ENCODE results near the gene PHF19.

PHF19 gene

DNA sequence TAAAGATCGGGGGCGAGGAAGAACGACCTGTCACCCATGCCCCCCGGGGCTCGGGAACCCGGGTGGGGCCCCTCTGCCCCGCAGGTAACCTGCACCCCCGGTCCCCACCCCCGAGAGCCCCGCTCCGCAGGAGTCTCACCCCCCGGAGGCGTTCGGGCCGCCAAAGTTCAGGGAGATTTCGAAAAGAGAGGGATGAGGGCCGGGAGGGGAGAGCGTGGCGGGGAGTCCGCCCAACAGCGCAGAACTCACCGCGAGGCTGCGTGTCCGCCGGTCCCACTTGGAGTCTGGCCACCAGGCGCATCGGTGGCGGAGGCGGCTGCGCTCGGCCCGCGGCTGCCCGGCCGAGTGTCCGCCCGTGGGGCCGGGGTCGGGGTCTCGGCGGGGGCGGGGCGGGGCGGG is at the start of gene PHF19:
Gene PHF19, minus strand, starts transcription at position 347 of the 399 bp plus-strand sequence. CDS start 2,447 bp downstream, outside the sequence.
- DNase-seq: no peak

DNA sequence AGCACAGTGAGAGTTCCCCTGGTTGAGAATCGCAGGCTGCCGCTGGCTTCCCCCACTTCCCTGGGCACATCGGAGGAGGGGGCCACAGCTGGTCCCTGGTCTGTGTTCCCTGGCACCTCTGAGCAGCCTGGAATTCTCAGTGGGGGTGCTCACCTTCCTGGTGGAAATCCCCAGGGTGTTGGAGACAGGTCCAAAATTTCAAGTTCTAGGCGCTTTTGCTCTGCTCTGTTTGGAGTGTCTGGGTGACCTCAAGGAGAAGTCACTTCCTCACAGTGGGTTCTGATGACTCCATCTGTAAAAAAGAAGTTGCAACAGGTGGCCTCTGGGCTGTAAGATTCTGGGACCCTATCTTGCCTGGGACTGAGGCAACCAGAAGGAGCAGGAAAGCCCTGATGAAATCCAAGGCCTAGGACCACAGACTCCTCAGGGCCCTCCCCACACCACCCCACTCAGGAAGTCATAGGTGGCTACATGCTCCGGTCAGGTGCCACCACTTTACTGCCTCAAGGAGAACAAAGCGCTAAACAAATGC is 49.5 kb upstream of the PHF19 start, which contains the start of gene TRAF1:
Gene TRAF1, minus strand, starts transcription at position 400 of the 532 bp plus-strand sequence. CDS start 721 bp downstream, outside the sequence.
- DNase-seq: no peak

DNA sequence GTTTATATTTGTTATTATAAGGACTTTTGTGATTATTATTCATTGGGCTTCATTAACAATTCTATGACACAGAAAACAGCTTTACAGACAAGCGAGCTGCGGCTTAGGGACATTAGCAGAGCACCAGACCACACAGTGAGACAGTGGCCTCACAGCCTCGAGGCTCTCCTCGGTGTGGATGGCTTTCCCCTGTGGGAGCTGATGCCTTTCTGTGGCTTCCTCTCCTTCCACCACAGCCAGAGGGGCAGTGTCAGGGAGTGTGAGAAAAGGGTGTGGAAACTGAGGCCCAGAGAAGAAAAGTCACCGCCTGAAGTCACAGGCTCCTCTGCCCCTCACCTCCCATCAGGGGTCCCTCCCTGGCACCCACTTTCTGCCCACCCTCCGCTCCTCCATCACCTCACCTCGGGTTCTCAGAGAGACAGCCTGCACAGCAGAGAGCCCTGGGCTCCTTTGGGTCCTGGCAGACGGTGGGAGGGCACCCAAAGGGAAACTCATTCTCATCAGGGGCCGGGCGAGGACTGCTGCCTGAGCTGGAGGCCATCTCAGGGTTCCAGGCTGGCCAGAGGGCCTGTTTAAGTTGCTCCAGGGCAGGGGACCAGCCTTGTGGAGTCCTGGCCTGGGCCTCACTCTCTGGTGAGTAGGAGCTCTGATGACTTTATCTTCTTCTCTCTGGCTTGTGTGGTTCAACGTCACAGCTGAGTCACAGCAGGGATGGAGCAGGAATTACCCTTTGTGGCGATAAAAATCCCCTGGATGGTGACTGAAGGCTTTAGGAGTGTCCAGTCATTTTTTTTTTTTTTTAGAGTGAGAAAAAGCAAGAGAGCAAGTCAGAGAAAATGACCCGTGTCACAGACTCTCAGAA is 48.8 kb upstream of the PHF19 start:
- peak; percentile 93 for DNase-seq

DNA sequence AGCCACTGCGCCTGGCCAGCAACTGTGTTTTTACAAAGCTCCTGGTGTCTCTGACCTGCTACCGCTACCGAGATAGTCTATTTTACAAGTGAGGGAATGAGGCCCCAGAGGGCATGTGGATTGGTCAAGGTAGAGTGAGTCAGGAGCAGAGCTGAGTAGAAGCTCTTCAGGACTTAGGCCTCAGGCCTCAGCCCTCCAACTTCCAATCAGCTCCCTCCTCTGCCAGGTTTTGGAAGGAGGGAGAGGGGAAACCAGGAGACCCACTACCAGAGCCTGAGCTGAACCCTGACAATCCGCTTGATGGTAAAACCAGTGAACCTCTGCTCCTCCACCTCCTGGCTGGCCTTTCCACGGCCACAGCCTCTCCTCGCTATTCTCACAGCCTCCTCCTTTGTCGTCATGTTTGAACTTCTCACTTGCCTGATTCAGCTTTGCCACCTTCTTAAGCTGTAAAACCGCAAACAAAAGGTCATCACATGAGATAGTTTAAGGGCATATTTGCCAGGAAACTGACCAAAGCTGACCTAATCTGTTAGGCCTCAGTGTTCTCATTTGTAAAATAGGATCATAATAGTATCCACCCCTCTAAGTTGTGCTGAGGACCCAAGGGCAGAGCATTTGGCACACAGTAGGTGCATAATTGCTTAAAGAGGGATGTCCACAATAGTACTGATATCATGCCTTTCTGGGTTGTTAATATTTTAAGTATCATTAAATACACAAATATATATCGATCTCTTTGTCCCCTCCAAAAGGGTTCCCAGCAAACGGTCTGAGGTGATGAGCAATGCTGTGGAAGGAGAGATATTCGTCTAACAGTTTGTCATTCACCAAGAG is 47.9 kb upstream of the PHF19 start:
- DNase-seq: peak; percentile 69

DNA sequence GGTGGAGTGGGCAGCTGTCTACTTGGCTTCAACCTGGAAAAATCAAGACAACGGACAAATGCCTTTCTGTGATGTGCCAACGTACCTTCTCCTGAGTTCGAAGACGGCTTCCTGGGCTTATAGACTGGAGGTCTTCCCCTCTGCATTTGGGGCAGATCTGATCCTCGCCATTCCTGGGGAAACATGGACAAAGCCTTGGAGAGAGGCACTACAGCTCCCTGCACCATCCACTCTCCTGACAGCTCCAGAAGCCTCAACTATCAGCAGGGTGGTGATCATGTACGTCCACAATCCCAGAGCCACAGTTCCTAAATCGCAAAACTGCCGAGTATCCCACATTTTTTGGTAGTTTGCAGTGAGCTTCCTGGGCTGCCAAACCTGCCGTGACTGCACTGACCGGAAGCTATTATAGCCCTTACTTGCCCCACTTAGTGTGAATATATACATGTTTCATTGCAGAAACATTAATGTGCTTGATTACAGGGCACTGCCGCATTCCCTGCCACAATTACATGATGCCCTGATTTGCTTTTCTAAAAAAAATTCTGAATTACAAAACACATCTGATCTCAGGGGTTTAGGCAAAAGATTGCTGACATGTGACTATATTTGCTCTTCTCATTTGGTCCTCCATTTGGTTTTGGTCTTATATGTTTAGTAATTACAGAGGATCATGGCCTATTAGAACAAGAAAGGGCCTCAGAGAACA is 46.8 kb upstream of the PHF19 start:
- DNase-seq: peak; percentile 38

DNA sequence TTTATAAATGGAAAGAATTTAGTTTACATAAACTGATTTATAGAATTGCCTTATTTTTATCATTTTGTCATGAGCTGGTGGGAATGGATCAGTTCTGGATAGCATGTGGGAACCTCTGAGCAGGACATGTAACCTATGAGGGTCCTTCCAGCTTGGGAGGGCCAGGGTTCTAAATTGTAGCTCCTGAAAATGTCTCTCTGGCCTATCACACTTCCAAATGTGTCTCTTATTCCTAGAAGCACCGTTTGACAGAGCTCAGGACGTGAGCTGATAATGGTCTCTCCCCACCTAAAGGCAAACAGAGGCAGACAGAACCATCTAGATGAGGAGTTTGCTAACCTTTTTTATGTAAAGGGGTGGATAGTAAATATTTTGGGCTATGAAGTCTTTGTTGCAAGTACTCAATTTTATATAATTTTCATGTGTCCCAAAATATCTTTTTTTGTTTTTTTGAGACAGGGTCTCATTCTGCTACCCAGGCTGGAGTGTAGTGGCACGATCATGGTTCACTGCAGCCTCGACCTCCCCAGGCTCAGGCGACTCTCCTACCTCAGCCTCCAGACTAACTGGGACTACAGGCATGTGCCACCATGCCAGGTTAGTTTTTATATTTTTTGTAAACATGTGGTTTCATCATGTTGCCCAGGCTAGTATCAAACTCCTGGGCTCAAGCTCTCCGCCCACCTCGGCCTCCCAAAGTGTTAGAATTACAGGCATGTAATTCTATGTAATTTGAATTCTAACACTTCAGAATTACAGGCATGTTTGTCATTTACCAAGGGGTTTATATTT is 45.6 kb upstream of the PHF19 start:
- peak; percentile 20 for DNase-seq

DNA sequence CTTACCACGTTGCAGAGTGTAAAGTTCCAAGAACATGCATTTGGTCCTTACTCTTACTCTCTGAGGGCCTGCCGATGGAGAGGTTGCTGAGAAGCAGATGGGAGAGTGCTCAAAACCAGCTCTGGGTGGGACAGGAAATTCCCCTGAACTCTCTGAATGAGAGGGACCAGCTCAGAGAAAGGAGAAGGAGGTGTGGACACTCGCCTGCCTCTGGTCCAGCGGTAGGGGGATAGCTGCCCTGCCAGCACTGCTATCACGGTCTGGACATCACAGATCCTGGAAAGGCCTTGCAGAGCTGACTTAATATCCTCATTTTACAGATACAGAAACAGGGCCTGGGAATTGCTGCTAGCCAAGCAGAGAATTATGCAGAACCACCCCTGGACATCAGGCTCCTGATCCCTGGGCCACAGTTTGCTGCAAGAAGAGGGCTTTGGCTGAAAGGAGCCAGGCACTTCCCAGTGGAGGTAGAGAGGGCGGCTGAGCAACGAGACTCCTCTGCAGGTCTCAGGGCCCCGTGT is 44.7 kb upstream of the PHF19 start:
- DNase-seq: peak; percentile 44

DNA sequence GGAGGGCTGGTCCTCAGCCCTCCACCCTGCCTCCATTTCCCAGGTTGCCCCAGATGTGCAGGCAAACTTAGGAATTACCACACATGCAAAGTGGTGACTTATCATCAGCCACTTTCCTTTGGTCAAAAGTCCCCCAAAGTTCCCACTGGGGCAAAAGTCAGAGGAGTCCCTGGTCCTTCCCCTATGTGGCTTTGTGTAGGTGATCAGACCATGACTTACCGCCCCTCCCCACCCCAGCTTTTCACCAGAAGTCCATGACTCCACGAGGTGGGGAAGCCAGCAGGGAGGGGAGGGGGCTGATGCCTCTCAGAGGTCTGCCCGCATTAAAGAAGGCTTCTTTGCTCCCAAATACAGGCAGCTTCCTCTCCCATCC is 43.8 kb upstream of the PHF19 start:
- DNase-seq: peak; percentile 40

DNA sequence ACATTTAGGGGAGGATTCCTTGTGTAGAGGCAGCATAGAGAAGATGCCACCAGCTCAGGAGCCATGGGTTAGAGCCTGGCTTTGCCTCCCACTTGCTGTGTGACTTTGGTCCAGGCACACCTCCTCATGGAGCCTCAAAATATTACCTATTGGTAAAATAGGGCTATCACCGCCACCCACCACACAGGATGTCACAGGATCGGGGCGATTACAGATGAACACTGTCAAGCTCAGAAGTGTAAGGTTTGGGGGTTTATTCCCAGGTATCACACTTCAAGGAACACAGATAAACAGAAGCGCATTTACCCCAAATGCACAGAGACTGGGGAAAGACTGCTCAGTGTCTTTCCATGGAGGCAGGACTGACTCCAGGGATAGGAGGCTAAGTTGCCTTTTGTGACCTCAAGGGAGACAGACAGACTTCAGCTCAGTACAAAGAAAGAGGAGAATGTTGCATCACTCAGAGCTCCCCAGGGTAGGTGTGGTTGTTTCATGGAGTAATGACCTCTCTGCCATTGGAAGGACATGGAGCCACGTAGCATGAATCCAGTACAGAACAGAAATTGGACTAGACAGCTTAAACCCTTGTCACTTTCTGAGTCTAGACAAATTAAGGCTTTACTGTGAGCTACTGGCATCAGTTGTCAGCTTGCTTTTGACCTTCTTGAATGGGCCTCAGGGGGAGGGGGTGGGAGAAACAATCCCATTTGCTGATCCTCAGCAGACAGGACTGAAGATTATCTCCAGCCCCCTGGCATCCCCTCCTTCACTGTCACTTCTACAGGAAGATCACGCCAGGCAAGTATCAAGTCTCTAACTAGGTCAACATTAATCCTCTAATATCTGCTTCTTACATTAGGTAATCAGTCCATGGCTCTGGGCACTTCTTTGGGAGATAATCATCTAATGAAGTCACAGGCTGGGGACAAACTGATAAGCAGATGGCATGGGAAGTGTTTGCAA is 43.1 kb upstream of the PHF19 start:
- peak; percentile 55 for DNase-seq

DNA sequence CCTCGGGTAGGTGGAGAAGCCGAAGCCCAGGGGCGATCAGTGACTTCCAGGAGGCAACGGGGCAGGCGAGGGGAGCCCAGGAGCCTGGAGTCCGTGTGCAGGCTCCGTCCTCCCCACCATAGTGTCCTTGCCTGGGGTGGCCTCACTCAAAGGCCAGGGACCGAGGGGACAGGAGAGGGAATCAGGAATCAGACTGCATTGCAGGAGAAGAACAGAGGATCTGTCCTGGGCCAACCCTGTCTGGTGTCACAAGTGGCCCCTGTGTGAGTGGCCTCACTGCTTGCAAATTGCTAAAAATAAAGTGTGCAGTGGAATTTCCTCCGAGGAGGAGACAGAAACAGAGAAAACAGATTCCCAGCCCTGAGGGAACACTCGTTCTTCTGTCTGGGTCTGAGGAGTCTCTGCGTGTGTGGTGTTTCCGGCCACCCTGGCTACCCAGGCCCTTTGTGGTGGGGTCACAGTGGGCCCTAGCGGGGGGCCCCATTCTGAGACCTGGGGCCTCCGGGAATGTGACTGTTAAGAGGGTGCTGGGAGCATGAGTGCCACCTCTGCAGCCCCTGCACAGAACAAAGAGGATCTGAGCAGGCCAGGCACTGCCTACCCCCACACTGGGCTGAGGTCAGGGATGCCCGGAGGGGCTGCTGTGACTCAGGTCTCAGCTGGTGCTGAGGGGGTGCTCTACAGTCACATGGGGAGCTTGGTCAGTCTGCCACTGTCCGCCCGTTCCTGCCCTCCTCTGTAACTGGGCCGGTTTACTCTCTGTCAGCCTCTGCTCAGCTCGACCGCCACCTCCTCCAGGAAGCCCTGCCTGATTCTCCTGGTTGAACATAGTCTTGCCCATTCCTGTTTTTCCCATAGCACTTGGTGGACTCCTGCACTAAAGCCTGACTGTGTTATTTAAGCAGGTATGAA is 42.2 kb upstream of the PHF19 start:
- DNase-seq: peak; percentile 33

DNA sequence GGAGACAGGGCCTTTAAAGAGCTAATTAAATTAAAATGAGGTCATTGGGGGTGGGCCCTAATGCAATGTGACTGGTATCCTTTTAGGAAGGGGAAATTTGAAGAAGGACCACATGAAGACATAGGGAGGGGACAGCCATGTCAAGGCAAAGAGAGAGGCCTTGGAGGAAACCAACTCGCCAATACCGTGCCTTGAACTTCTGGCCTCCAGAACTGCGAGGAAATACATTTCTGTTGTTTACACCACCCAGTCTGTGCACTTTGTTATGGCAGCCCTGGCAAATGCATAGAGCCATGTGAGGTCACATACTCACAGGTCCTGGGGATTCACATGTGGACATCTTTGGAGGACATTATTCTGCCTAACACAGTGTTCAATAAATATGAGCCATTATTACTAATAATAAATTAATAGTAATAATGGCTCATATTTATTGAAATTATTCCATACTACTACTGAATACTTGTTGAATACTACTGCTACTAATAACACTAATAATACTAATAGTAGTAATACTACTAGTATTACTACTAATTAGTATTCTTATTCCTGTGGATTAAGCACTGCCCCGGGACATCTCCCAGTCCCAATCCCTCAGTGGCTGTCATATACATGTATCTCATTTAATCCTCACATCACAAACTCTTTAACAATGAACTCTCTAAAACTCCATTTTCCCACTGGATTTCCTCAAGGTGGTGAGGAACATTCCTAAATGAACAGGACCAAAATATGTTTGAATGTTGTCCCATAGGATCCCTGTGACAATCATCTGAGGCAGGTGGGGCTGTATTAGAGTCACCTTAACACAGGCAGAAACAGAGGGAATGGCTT is 41.2 kb upstream of the PHF19 start:
- peak; percentile 43 for DNase-seq

DNA sequence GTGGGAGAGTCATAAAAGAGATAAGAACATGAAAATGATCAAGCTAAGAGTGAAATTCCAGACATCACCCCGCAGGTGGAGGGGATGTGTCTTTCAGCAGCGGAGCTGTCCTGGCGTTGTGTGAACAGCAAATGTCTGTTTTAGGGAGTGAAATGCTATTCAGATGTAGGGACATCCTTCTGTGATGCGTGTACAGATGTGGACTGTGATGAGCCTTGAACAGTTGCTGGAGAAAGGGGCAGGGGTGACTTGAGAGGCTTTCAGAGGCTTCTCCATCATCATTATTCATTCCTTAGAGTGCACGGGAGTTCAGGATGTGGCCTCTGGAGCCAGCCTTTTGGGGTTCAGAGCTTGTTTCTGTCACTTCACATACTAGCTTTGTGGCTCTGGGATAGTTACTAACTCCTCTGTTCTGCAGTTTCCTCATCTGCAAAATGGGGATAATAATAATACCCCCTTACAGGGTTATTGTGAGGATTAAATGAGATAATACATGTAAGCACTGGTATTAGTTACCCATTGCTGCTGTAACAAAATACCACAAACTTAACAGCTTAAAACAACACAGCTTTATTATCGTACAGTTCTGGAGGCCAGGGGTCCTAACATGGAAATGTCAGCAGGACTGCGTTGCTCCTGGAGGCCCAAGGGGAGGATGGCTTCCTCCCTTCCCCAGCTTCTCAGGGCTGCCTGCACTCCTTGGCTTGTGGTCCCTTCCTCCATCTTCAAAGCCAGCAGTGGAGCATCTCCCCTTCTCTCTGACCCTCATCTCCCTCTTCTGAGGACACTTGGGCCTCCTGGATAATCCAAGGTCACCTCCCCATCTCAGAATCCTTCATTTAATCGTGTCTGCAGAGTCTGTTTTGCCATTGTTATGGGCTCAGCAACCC is 40.2 kb upstream of the PHF19 start:
- peak; percentile 19 for DNase-seq

DNA sequence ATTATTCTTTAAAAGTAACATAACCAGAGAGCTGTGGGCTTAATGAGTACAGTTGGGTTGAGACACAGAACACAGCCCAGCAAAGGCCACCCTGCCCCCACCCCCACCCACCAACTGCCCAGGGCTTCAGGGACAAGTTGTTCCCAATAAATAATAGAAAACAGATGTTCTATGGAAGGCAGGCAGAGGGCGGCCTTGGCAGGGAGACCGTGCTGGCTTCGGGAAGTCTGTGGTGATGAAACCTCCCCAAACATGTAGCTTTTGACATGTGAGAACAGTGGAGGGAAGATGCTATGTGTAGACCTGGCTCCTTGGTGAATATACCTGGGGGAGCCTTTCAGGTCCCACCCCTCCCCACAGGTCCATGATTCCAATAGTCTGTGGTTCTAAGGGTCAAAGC is 39.6 kb upstream of the PHF19 start:
- peak; percentile 11 for DNase-seq

DNA sequence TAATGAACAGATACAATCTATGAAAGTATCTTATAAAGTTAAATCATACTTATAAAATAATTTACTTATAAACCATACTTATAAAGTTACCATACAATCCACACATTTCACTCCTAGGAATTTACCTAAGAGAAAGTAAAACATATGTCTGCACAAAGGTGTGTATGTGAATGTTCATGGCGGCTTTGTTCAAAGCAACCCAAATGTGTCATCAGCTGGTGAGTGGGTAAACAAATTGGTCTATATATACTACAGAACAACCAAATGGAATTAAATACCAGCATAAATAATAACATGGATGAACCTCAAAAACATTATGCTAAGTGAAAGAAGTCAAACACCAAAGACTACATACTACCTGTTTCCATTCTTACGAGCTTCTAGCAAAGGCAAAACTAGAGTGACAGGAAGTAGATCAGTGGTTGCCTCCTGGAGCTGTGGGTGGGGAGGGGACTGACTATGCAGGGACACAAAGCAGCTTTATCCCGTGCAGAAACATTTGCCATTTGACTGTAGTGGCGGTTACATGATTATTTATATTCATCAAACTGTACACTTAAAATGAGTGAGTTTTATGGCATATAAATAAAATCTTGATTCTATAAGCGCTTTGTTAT is 39.0 kb upstream of the PHF19 start:
- DNase-seq: peak; percentile 66

DNA sequence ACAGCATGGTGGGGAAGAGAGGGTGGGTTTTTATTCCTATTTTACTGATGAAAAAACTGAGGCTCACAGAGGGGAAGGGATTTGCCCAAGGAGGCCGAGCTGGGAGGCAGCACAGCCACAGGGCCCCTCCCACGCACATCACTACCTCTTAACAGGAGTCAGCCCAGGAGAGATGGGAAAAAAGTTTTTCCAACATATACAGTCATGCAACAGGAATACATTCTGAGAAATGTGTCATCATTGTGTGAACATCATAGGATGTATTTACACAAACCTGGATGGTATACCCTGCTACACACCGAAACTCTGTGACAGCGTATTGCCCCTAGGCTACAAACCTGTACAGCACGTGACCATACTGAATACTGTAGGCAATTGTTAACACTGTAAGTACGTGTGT is 38.0 kb upstream of the PHF19 start:
- no peak for DNase-seq

DNA sequence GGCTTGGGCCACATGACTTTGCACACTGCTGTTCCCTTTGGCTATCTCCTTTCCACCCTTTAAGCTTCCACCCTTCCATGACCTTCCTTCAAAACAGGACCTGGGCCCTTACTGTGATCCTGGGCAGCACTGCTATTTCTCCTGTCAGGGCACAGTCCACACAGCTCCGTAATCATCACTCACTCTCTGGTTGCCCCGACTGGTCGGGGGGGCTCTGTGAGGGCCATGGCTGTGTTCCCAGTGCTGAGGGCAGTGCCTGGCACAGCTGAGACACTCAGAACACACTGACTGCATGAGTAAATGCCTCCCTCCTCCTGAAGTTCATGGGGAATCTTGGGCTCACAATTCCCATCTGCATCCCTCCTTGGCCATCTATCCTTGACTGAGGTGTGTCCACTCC is 37.4 kb upstream of the PHF19 start:
- no peak for DNase-seq
